ENCODE measurements around the gene PGA4.

GRCh38 chr11:61174949-61175348, 47.2 kb upstream of the PGA4 start:
- no peak for TF ChIP-seq POLR2A (IDR thresholded peaks at IDR 0.05)
- TF ChIP-seq CTCF (IDR thresholded peaks at IDR 0.05): no peak

All from esophagus squamous epithelium (tissue), 4 donors.